CD14-positive monocyte (primary cell): ENCODE data around the gene KAT2B. TPM values are rescaled to one million over a fixed set of nuclear protein-coding genes. Genes with fewer than 3 reads are reported as not detected.
"Not testable (repeated sequence)": the region's sequence is repeated elsewhere in the genome, so short reads cannot be mapped to it uniquely, and the experiment has no call there.

Source experiments
- DNase-seq, 3 donors: peaks; one replicate each; pipeline ENCODE4 v3.0.0-alpha.2; 2011 to 2022
- H2AFZ ChIP-seq: 2 replicates; pipeline ENCODE4 v1.6.0; 2012; ENCODE audit warnings: mild to moderate bottlenecking, low read depth, low read length, inconsistent platforms; ENCODE audit not compliant: insufficient read depth, poor library complexity, severe bottlenecking
- H3K27ac ChIP-seq, 2 donors: 1 replicate in 1 of 2; 2 replicates in 1 of 2; pipeline ENCODE4 v1.5.1; 2012 to 2013; ENCODE audit warnings: low read length in 2 of 2, control low read depth in 1 of 2, inconsistent platforms in 1 of 2, low read depth in 1 of 2, mild to moderate bottlenecking in 1 of 2
- H3K27me3 ChIP-seq, 2 donors: one replicate each; pipeline versions ENCODE4 v1.6.0 to v1.6.1; 2011 to 2013; ENCODE audit warnings: low read length in 2 of 2; ENCODE audit not compliant: control insufficient read depth in 2 of 2, insufficient read depth in 2 of 2
- H3K36me3 ChIP-seq, 2 donors: replicated peaks in 1 of 2; 1 replicate in 1 of 2; 2 replicates in 1 of 2; pipeline versions ENCODE4 v1.5.1 to v1.6.1; 2012 to 2013; ENCODE audit warnings: low read length in 2 of 2, control low read depth in 1 of 2, inconsistent platforms in 1 of 2, mild to moderate bottlenecking in 1 of 2; ENCODE audit not compliant: insufficient read depth in 2 of 2, control insufficient read depth in 1 of 2
- H3K4me1 ChIP-seq, 2 donors: 1 replicate in 1 of 2; 2 replicates in 1 of 2; pipeline versions ENCODE4 v1.5.1 to v1.6.1; 2012 to 2013; ENCODE audit warnings: low read length in 2 of 2, control low read depth in 1 of 2, inconsistent platforms in 1 of 2, mild to moderate bottlenecking in 1 of 2, moderate library complexity in 1 of 2; ENCODE audit not compliant: insufficient read depth in 2 of 2, control insufficient read depth in 1 of 2
- H3K4me2 ChIP-seq: replicated peaks from 2 replicates; pipeline ENCODE3; 2012; ENCODE audit warnings: low read length, moderate library complexity, mild to moderate bottlenecking; ENCODE audit not compliant: poor library complexity, severe bottlenecking; ENCODE audit errors: extremely low read depth
- H3K4me3 ChIP-seq, 3 experiments: fragments of 200-600 bp in 1 of 3; sonication (generic) in 1 of 3; replicated peaks in 1 of 3; 1 replicate in 2 of 3; 2 replicates in 1 of 3; pipeline ENCODE4 v1.5.1; 2011 to 2013; ENCODE audit warnings: low read length in 3 of 3, mild to moderate bottlenecking in 3 of 3, control low read depth in 2 of 3, low read depth in 2 of 3, inconsistent platforms in 1 of 3, moderate library complexity in 1 of 3
- H3K79me2 ChIP-seq: 2 replicates; pipeline ENCODE4 v1.6.0; 2012; ENCODE audit warnings: mild to moderate bottlenecking, control low read depth, inconsistent platforms, low read length, moderate library complexity; ENCODE audit not compliant: insufficient read depth
- H3K9ac ChIP-seq: 2 replicates; pipeline ENCODE4 v1.6.0; 2017; ENCODE audit warnings: low read length, mild to moderate bottlenecking; ENCODE audit not compliant: insufficient read depth, poor library complexity, severe bottlenecking
- H3K9me3 ChIP-seq, 2 donors: replicated peaks in 1 of 2; 1 replicate in 1 of 2; 2 replicates in 1 of 2; pipeline versions ENCODE4 v1.5.1 to v1.6.1; 2012 to 2013; ENCODE audit warnings: low read length in 2 of 2, control low read depth in 1 of 2; ENCODE audit not compliant: control insufficient read depth in 1 of 2, insufficient read depth in 1 of 2
- H4K20me1 ChIP-seq: 2 replicates; pipeline ENCODE4 v1.6.0; 2012; ENCODE audit warnings: mild to moderate bottlenecking, low read length, control low read depth, moderate library complexity; ENCODE audit not compliant: insufficient read depth
- H3K27ac Mint-ChIP-seq, 7 donors: one replicate each; pipeline ENCODE4 v1.8.0; 2020; ENCODE audit warnings: mild to moderate bottlenecking in 7 of 7, mixed read lengths in 7 of 7, moderate library complexity in 6 of 7, inconsistent platforms in 2 of 7
- H3K27me3 Mint-ChIP-seq, 3 donors: one replicate each; pipeline ENCODE4 v1.8.0; 2021 to 2022; ENCODE audit warnings: low read depth in 3 of 3, mild to moderate bottlenecking in 3 of 3, mixed read lengths in 3 of 3, moderate library complexity in 3 of 3, inconsistent platforms in 1 of 3
- H3K36me3 Mint-ChIP-seq, 2 donors: one replicate each; pipeline ENCODE4 v1.8.0; 2020; ENCODE audit warnings: mixed read lengths in 2 of 2, inconsistent platforms in 1 of 2, mild to moderate bottlenecking in 1 of 2
- H3K4me1 Mint-ChIP-seq: one replicate; pipeline ENCODE4 v1.8.0; 2020; ENCODE audit warnings: mild to moderate bottlenecking, mixed read lengths
- H3K4me3 Mint-ChIP-seq, 2 donors: one replicate each; pipeline ENCODE4 v1.8.0; 2020; ENCODE audit warnings: mild to moderate bottlenecking in 2 of 2, mixed read lengths in 2 of 2, moderate library complexity in 1 of 2
- H3K9me3 Mint-ChIP-seq, 7 donors: one replicate each; pipeline ENCODE4 v1.8.0; 2020 to 2022; ENCODE audit warnings: mixed read lengths in 7 of 7, mild to moderate bottlenecking in 6 of 7, moderate library complexity in 6 of 7, inconsistent platforms in 2 of 7
- CTCF ChIP-seq: fragments of 200-600 bp; IDR thresholded peaks from one replicate; pipeline ENCODE4 v1.8.0; 2022; ENCODE audit warnings: antibody characterized with exemption, mild to moderate bottlenecking
- WGBS: methylation state at CpG from one replicate; pipeline ENCODE4 v1.1.5; 2013; ENCODE audit warnings: missing lambda C conversion rate; ENCODE audit not compliant: insufficient coverage; 5-methylcytosine and 5-hydroxymethylcytosine counted together
- intact Hi-C, 2 donors: fragments of 100-400 bp; cut with micrococcal nuclease; formaldehyde crosslinking; loops; one replicate each; pipeline versions ENCODE4 v1.15.0 to v1.15.1; 2023
- polyA plus RNA-seq, 3 donors: library from polyadenylated mRNA; depleted of rRNA in 1 of 3; unstranded in 2 of 3; stranded (reverse) in 1 of 3; fragments of 300-500 nt in 2 of 3; fragments of >200 nt in 1 of 3; fragmentation: Illumina TruSeq in 2 of 3; gene quantifications; 1 replicate in 2 of 3; 2 replicates in 1 of 3; pipeline ENCODE4 v1.2.3, GENCODE V29; 2012 to 2021

The KAT2B gene
- polyA plus RNA-seq, 3 donors: 2.7 to 14.6 (median 3.5) TPM

DNA sequence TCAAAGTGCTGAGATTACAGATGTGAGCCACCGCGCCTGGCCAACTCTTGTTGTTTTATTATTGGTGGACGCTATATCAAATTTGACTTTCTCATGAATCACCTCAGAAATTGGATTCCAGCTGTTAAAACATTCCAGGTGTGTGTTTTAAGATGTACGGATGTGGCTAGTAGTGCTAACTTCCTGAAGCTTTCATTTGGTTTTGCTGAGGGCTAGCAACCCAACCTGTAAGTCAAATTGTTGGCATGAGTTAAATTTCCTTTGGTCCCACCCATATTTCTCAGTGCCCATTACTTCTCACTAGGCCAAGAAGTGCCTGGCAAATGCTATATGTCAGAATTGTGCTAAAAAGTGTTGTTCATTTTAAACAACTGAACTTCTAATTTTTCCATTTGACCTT, 13.1 kb upstream of the KAT2B start:
- no peaks in the 10 kb centered on the region for H3K9me3 ChIP-seq
- WGBS: no CpG with 5 or more reads among the region's 4 CpGs
- intact Hi-C loops: no loop called here
- no peak overlapping the region for H3K4me2 ChIP-seq
- Mint-ChIP-seq H3K36me3 (no peaks in the 10 kb centered on the region), H3K9me3 (no peaks in the 10 kb centered on the region), H3K27me3 (peaks cover 0 to 8% (median 2%) of the 10 kb centered on the region in 3 donors), H3K27ac (no peak overlapping the region), H3K4me1 (peaks cover 8% of the 10 kb centered on the region), H3K4me3 (no peak overlapping the region)
- H3K27me3 ChIP-seq: no peaks in the 10 kb centered on the region
- no peak overlapping the region for H3K9ac ChIP-seq
- DNase-seq: no peak
- H4K20me1 ChIP-seq: no peaks in the 10 kb centered on the region
- TF ChIP-seq CTCF: no peak
- H3K4me1 ChIP-seq: no peaks in the 10 kb centered on the region
- no peak overlapping the region for H3K4me3 ChIP-seq
- H3K79me2 ChIP-seq: no peaks in the 10 kb centered on the region
- no peak overlapping the region for H2AFZ ChIP-seq
- H3K36me3 ChIP-seq: no peaks in the 10 kb centered on the region
- no peak overlapping the region for H3K27ac ChIP-seq

DNA sequence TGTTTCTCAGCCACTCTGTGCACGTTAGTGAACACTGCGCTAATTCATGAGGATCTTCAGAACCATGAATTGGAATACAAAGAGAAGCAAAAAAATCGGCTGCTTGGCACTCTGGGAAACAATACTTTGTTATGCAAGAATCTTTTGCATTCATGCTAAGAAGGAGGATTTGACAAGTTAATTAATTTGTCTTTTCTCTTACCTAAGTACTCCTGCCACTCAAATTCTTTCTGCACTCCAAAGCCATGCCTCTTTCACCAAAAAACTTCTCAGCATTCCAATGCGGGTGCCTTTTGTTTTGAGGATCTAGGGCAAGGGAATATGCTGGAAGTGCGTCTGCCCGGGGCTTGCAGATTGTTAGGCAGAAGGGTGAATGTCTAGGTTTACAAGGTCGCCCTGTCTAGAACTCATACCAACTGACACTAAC, 11.3 kb upstream of the KAT2B start:
- Mint-ChIP-seq H3K4me3 (no peak overlapping the region), H3K9me3 (no peaks in the 10 kb centered on the region), H3K27ac (no peak overlapping the region), H3K4me1 (peaks cover 3% of the 10 kb centered on the region), H3K27me3 (peaks cover 0 to 8% (median 2%) of the 10 kb centered on the region in 3 donors), H3K36me3 (no peaks in the 10 kb centered on the region)
- DNase-seq: no peak
- Histone ChIP-seq H3K79me2 (no peaks in the 10 kb centered on the region), H3K9me3 (no peaks in the 10 kb centered on the region), H3K36me3 (no peaks in the 10 kb centered on the region), H3K4me3 (no peak overlapping the region), H4K20me1 (no peaks in the 10 kb centered on the region), H3K4me2 (no peak overlapping the region), H2AFZ (no peak overlapping the region), H3K9ac (no peak overlapping the region), H3K4me1 (no peaks in the 10 kb centered on the region), H3K27me3 (no peaks in the 10 kb centered on the region), H3K27ac (no peak overlapping the region)
- no CpG with 5 or more reads among the region's 7 CpGs for WGBS
- intact Hi-C loops: no loop called here
- no peak for TF ChIP-seq CTCF

DNA sequence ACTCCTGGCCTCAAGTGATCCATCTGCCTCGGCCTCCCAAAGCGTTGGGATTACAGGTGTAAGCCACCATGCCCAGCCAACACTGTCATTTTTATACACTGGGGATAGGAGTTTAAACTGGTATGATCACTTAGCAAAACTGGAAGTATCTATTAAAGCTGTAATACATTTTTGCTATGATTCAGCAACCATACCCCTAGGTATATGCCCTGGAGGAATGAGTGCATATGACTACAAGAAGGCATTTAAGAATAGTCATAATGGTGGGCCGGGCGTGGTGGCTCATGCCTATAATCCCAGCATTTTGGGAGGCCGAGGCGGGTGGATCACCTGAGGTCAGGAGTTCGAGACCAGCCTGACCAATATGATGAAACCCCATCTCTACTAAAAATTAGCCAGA, 8.3 kb upstream of the KAT2B start:
- not testable (repeated sequence) for DNase-seq, H3K27ac Mint-ChIP-seq, H3K9me3 ChIP-seq, H3K27ac ChIP-seq, H3K4me3 ChIP-seq, H3K79me2 ChIP-seq, H3K36me3 Mint-ChIP-seq, H3K4me3 Mint-ChIP-seq, H2AFZ ChIP-seq, H3K4me2 ChIP-seq, H3K27me3 Mint-ChIP-seq, H3K4me1 Mint-ChIP-seq, H3K36me3 ChIP-seq, H4K20me1 ChIP-seq, H3K9me3 Mint-ChIP-seq, H3K4me1 ChIP-seq, H3K9ac ChIP-seq, H3K27me3 ChIP-seq
- no CpG with 5 or more reads among the region's 7 CpGs for WGBS
- intact Hi-C loops: loop anchor here in 1 of 2 donors (2.0 kb wide), 1 partner anchor 47 kb away; no protein-coding TSS in a partner anchor
